SK-N-MC (cell line): ENCODE data around the gene MESD.

Experiments used
- EZH2 ChIP-seq: fragments of 200-600 bp; sonication (generic); IDR thresholded peaks from one replicate; pipeline ENCODE4 v1.6.1; 2017; ENCODE audit warnings: antibody characterized with exemption
- POLR2AphosphoS5 ChIP-seq: IDR thresholded peaks from 2 replicates; pipeline ENCODE4 v1.6.1; 2012; ENCODE audit warnings: mild to moderate bottlenecking, low read depth, low read length, borderline replicate concordance

GRCh38 chr15:81037952-81038743 is 48.5 kb upstream of the MESD start:
- TF ChIP-seq POLR2AphosphoS5 (no peak), EZH2 (no peak)
